Measurements from ENCODE around the gene GPR137. TPM values are rescaled to one million over a fixed set of nuclear protein-coding genes. Genes with fewer than 3 reads are reported as not detected.
"Not testable (repeated sequence)": the region's sequence is repeated elsewhere in the genome, so short reads cannot be mapped to it uniquely, and the experiment has no call there.

The GPR137 gene
- total RNA-seq, 3 donors from 2014 or later (not counting 1 experiment from before 2014, with no cell fraction given): 29.1 to 61.3 (median 34.4) TPM

DNA sequence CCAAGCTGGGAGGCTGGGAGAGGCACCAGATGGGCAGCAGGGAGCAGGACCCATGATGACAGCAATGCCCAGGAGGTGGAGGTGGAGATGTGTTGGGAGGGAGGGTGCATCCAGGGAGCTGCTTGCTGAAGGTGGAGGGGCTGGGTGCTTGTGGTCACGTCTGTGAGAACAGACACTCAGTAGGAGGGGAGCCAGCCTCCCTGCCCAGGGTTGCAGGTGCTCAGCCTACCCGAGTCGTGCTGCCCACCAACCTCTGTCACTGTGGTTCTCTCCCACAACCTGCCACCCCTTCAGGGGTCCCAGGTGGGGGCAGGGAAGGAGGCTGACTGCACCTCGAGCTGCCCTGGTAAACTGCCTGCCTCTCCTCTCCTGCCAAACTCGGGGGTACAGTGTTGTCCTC, 37.7 kb downstream of the GPR137 start:
- Mint-ChIP-seq H3K27ac (peak overlapping the region in 1 of 2 donors; percentile 44), H3K4me1 (peaks cover 25 to 35% of the 10 kb centered on the region in 2 donors), H3K4me3 (no peak overlapping the region), H3K27me3 (ENCODE audit: low read depth in 2 of 2) (no peaks in the 10 kb centered on the region), H3K36me3 (no peaks in the 10 kb centered on the region), H3K9me3 (no peaks in the 10 kb centered on the region)
- no peaks in the 10 kb centered on the region for H3K9me3 ChIP-seq (ENCODE audit: control insufficient read depth, insufficient read depth, low read length)
- DNase-seq (no peak), ATAC-seq (no peak)
- 32% methylated on average over 5 of the region's 5 CpGs for WGBS (ENCODE audit: insufficient coverage)
- H3K27ac ChIP-seq (ENCODE audit: low read length): no peak overlapping the region
- peaks cover 14% of the 10 kb centered on the region for H3K4me1 ChIP-seq (ENCODE audit: control insufficient read depth, insufficient read depth, low read length)
- TF ChIP-seq, protein P1, sequence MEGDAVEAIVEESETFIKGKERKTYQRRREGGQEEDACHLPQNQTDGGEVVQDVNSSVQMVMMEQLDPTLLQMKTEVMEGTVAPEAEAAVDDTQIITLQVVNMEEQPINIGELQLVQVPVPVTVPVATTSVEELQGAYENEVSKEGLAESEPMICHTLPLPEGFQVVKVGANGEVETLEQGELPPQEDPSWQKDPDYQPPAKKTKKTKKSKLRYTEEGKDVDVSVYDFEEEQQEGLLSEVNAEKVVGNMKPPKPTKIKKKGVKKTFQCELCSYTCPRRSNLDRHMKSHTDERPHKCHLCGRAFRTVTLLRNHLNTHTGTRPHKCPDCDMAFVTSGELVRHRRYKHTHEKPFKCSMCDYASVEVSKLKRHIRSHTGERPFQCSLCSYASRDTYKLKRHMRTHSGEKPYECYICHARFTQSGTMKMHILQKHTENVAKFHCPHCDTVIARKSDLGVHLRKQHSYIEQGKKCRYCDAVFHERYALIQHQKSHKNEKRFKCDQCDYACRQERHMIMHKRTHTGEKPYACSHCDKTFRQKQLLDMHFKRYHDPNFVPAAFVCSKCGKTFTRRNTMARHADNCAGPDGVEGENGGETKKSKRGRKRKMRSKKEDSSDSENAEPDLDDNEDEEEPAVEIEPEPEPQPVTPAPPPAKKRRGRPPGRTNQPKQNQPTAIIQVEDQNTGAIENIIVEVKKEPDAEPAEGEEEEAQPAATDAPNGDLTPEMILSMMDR (IDR thresholded peaks at IDR 0.05): no peak
- intact Hi-C loops (cut with micrococcal nuclease): no loop called here
- H3K4me3 ChIP-seq (ENCODE audit: low read length): no peak overlapping the region
- H3K36me3 ChIP-seq (ENCODE audit: control insufficient read depth, insufficient read depth, low read length): peaks cover 16% of the 10 kb centered on the region
- H3K27me3 ChIP-seq (ENCODE audit: control insufficient read depth, insufficient read depth, low read length): no peaks in the 10 kb centered on the region

DNA sequence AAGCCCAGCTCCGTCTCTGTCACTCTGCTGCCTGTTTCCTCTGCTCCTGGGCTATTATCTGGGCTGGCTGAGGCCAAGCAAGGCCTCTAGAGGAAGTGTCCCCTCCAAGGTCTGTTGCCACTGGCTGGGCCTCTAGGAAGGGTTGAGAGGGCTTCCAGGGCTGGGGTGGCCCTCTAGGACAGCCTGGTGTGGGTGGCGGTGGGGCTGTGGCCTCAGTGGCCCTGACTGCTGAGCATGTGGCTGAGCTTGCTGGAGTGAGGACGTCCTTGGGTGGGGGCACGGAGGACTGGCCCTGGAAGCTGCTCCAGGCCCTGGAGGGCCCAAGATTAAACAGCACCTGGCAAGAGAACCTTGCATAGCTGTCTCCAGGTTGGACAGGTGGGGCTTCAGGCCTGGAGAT, 38.3 kb downstream of the GPR137 start:
- H3K9me3 Mint-ChIP-seq; H3K4me3 ChIP-seq (ENCODE audit: low read length); H3K9me3 ChIP-seq (ENCODE audit: control insufficient read depth, insufficient read depth, low read length); H3K27ac ChIP-seq (ENCODE audit: low read length); H3K4me3 Mint-ChIP-seq; DNase-seq; H3K36me3 Mint-ChIP-seq; ATAC-seq; H3K4me1 ChIP-seq (ENCODE audit: control insufficient read depth, insufficient read depth, low read length); H3K27me3 ChIP-seq (ENCODE audit: control insufficient read depth, insufficient read depth, low read length); intact Hi-C loops (cut with micrococcal nuclease); H3K27me3 Mint-ChIP-seq (ENCODE audit: low read depth in 2 of 2): not testable (repeated sequence)
- WGBS (ENCODE audit: insufficient coverage): 87% methylated on average over 4 of the region's 4 CpGs
- H3K36me3 ChIP-seq (ENCODE audit: control insufficient read depth, insufficient read depth, low read length): peaks cover 16% of the 10 kb centered on the region
- H3K27ac Mint-ChIP-seq: peak overlapping the region in 1 of 2 donors; percentile 44
- H3K4me1 Mint-ChIP-seq: peaks cover 19 to 30% of the 10 kb centered on the region in 2 donors

DNA sequence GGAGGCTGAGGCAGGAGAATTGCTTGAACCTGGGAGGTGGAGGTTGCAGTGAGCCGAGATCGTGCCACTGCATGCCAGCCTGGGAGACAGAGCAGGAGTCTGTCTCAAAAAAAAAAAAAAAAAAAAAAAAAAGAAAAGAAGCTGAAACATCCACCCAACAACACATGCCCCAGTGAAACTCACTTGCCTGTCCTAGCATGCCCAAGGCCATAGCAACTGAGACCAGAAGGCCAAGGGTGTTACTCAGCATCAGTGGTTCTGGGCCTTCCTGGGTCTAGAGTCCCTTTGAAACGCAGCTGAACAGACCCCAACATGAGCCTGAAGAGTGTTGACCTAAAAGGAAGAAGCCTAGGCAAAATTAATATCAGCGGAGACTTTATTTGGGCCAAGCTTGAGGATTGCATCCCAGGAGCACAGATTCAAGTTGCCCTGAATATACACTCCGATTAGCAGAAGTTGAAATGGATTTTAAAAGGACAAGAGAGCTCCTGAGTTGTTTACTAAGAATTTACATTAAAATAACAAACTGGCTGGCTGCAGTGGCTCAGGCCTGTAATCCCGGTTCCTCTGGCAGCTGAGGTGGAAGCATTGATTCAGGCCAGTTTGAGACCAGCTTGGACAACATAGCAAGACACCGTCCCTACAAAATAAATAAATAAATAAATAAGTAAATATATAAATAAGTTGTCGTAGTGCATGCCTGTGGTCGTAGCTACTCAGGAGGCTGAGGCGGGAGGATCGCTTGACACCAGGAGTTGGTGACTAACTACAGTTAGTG, 39.2 kb downstream of the GPR137 start:
- Histone ChIP-seq H3K9me3 (ENCODE audit: control insufficient read depth, insufficient read depth, low read length) (no peaks in the 10 kb centered on the region), H3K36me3 (ENCODE audit: control insufficient read depth, insufficient read depth, low read length) (peaks cover 16% of the 10 kb centered on the region), H3K4me1 (ENCODE audit: control insufficient read depth, insufficient read depth, low read length) (no peaks in the 10 kb centered on the region), H3K27ac (ENCODE audit: low read length) (no peak overlapping the region), H3K4me3 (ENCODE audit: low read length) (no peak overlapping the region), H3K27me3 (ENCODE audit: control insufficient read depth, insufficient read depth, low read length) (no peaks in the 10 kb centered on the region)
- intact Hi-C loops (cut with micrococcal nuclease): no loop called here
- DNase-seq (no peak), ATAC-seq (no peak)
- no peaks in the 10 kb centered on the region for H3K36me3 Mint-ChIP-seq
- peaks cover 13 to 22% of the 10 kb centered on the region in 2 donors for H3K4me1 Mint-ChIP-seq
- H3K27ac Mint-ChIP-seq: no peak overlapping the region
- no peaks in the 10 kb centered on the region for H3K9me3 Mint-ChIP-seq
- TF ChIP-seq, protein P1 (IDR thresholded peaks at IDR 0.05): no peak
- H3K4me3 Mint-ChIP-seq: no peak overlapping the region
- H3K27me3 Mint-ChIP-seq (ENCODE audit: low read depth in 2 of 2): no peaks in the 10 kb centered on the region
- 96% methylated on average over 8 of the region's 11 CpGs for WGBS (ENCODE audit: insufficient coverage)

DNA sequence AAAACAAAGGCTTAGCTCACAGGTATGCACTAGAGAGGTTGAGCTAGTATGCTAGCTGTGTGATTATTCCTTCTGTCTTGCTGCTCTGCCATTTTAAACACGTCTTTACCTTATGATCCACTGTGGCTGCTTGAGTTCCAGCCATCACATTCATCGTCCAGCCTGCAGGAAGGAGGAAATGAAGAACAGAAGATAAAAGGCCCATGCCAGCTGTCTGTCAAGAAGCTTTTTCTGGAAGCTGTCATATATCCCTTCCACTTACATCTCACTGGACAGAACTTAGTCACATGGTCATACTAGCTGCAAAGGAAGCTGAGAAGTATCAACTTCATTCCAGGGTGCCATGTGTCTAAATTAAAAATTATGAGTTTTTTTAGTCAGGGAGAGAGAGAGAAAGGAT, 41.7 kb downstream of the GPR137 start:
- H3K9me3 Mint-ChIP-seq: no peaks in the 10 kb centered on the region

More for the DNA sequence above, 41.7 kb downstream of the GPR137 start:
- Mint-ChIP-seq H3K36me3 (no peaks in the 10 kb centered on the region), H3K4me1 (peaks cover 13 to 28% of the 10 kb centered on the region in 2 donors), H3K4me3 (no peak overlapping the region), H3K27me3 (ENCODE audit: low read depth in 2 of 2) (no peaks in the 10 kb centered on the region), H3K27ac (peak overlapping the region in 1 of 2 donors; percentile 41)
- H3K27ac ChIP-seq (ENCODE audit: low read length): no peak overlapping the region
- ATAC-seq (no peak), DNase-seq (no peak)
- H3K4me3 ChIP-seq (ENCODE audit: low read length): no peak overlapping the region
- H3K27me3 ChIP-seq (ENCODE audit: control insufficient read depth, insufficient read depth, low read length): no peaks in the 10 kb centered on the region
- 96% methylated on average over 2 of the region's 2 CpGs for WGBS (ENCODE audit: insufficient coverage)
- peaks cover 21% of the 10 kb centered on the region for H3K4me1 ChIP-seq (ENCODE audit: control insufficient read depth, insufficient read depth, low read length)
- TF ChIP-seq, protein P1 (IDR thresholded peaks at IDR 0.05): no peak
- peaks cover 4% of the 10 kb centered on the region for H3K36me3 ChIP-seq (ENCODE audit: control insufficient read depth, insufficient read depth, low read length)
- no peaks in the 10 kb centered on the region for H3K9me3 ChIP-seq (ENCODE audit: control insufficient read depth, insufficient read depth, low read length)
- intact Hi-C loops (cut with micrococcal nuclease): no loop called here

Measured in natural killer cell (primary cell).